ENCODE results near the gene GCNT1. TPM values are rescaled to one million over a fixed set of nuclear protein-coding genes. Genes with fewer than 3 reads are reported as not detected.

The GCNT1 gene
- total RNA-seq, 1 experiment from 2014 or later = 17.2 TPM

- POLR2A ChIA-PET = no interaction called here
- no peak for ATAC-seq
- DNase-seq (ENCODE audit: low spot score) = no peak
- H3K9me3 Mint-ChIP-seq = no peaks in the 10 kb centered on the region
- H3K36me3 Mint-ChIP-seq = peaks cover 11% of the 10 kb centered on the region
- H3K4me1 Mint-ChIP-seq = peaks cover 26% of the 10 kb centered on the region
- H3K27ac Mint-ChIP-seq = no peak overlapping the region; the same call in 1 of the 2 replicates
- CTCF ChIA-PET = no interaction called here
- H3K27me3 Mint-ChIP-seq (ENCODE audit: low read depth) = peaks cover 13% of the 10 kb centered on the region
- no peak overlapping the region for H3K4me3 Mint-ChIP-seq
- TF ChIP-seq CBFB (CRISPR knock-in tag; IDR thresholded peaks at IDR 0.05; ENCODE audit: low read depth) = no peak
- no peak for TF ChIP-seq MYBL2 (CRISPR knock-in tag; IDR thresholded peaks at IDR 0.05)
- TF ChIP-seq, protein P1, sequence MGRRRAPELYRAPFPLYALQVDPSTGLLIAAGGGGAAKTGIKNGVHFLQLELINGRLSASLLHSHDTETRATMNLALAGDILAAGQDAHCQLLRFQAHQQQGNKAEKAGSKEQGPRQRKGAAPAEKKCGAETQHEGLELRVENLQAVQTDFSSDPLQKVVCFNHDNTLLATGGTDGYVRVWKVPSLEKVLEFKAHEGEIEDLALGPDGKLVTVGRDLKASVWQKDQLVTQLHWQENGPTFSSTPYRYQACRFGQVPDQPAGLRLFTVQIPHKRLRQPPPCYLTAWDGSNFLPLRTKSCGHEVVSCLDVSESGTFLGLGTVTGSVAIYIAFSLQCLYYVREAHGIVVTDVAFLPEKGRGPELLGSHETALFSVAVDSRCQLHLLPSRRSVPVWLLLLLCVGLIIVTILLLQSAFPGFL (CRISPR knock-in tag; IDR thresholded peaks at IDR 0.05; ENCODE audit: borderline replicate concordance) = no peak
- TF ChIP-seq RORB (CRISPR knock-in tag; IDR thresholded peaks at IDR 0.05) = no peak
- no peak for TF ChIP-seq GABPB1 (CRISPR knock-in tag; IDR thresholded peaks at IDR 0.05)
- TF ChIP-seq, protein P2, sequence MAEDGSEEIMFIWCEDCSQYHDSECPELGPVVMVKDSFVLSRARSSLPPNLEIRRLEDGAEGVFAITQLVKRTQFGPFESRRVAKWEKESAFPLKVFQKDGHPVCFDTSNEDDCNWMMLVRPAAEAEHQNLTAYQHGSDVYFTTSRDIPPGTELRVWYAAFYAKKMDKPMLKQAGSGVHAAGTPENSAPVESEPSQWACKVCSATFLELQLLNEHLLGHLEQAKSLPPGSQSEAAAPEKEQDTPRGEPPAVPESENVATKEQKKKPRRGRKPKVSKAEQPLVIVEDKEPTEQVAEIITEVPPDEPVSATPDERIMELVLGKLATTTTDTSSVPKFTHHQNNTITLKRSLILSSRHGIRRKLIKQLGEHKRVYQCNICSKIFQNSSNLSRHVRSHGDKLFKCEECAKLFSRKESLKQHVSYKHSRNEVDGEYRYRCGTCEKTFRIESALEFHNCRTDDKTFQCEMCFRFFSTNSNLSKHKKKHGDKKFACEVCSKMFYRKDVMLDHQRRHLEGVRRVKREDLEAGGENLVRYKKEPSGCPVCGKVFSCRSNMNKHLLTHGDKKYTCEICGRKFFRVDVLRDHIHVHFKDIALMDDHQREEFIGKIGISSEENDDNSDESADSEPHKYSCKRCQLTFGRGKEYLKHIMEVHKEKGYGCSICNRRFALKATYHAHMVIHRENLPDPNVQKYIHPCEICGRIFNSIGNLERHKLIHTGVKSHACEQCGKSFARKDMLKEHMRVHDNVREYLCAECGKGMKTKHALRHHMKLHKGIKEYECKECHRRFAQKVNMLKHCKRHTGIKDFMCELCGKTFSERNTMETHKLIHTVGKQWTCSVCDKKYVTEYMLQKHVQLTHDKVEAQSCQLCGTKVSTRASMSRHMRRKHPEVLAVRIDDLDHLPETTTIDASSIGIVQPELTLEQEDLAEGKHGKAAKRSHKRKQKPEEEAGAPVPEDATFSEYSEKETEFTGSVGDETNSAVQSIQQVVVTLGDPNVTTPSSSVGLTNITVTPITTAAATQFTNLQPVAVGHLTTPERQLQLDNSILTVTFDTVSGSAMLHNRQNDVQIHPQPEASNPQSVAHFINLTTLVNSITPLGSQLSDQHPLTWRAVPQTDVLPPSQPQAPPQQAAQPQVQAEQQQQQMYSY (CRISPR knock-in tag; IDR thresholded peaks at IDR 0.05) = no peak
- TF ChIP-seq TEAD1 (CRISPR knock-in tag; IDR thresholded peaks at IDR 0.05) = no peak
- no peak for TF ChIP-seq ZNF396 (CRISPR knock-in tag; IDR thresholded peaks at IDR 0.05; ENCODE audit: borderline replicate concordance)
- TF ChIP-seq MXD4 (CRISPR knock-in tag; IDR thresholded peaks at IDR 0.05; ENCODE audit: borderline replicate concordance) = no peak
- TF ChIP-seq ATF6 (CRISPR knock-in tag; IDR thresholded peaks at IDR 0.05) = no peak
- TF ChIP-seq ZNF263 (CRISPR knock-in tag; IDR thresholded peaks at IDR 0.05; ENCODE audit: low read depth) = no peak
- TF ChIP-seq, protein P3, sequence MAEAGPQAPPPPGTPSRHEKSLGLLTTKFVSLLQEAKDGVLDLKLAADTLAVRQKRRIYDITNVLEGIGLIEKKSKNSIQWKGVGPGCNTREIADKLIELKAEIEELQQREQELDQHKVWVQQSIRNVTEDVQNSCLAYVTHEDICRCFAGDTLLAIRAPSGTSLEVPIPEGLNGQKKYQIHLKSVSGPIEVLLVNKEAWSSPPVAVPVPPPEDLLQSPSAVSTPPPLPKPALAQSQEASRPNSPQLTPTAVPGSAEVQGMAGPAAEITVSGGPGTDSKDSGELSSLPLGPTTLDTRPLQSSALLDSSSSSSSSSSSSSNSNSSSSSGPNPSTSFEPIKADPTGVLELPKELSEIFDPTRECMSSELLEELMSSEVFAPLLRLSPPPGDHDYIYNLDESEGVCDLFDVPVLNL (CRISPR knock-in tag; IDR thresholded peaks at IDR 0.05; ENCODE audit: borderline replicate concordance, low read depth) = no peak
- no peak for TF ChIP-seq SP1 (CRISPR knock-in tag; conservative IDR thresholded peaks at IDR 0.05)
- TF ChIP-seq, protein P4, sequence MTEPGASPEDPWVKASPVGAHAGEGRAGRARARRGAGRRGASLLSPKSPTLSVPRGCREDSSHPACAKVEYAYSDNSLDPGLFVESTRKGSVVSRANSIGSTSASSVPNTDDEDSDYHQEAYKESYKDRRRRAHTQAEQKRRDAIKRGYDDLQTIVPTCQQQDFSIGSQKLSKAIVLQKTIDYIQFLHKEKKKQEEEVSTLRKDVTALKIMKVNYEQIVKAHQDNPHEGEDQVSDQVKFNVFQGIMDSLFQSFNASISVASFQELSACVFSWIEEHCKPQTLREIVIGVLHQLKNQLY (CRISPR knock-in tag; IDR thresholded peaks at IDR 0.05) = no peak
Measured at GRCh38 chr9:76463211-76463610, 4.2 kb downstream of the GCNT1 start.

DNA sequence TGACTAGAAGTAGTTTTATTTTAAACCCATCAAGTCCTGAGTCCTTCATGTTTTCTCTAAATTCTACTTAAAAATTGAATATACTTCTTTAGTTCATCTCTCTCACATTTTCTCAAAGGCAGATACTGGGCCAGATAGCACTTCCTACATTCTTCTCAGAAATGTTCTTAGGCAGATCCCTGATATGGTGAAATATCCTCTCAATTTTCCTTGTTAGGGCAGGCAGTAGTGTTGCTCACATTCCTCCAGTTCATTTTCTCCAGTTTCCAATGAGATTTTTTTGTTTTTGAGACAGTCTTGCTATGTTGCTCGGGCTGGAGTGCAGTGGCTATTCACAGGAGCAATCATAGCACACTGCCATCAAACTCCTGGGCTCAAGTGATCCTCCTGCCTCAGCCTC is 5.7 kb downstream of the GCNT1 start:
- H3K9me3 Mint-ChIP-seq = no peaks in the 10 kb centered on the region
- ATAC-seq (no peak), DNase-seq (ENCODE audit: low spot score) (no peak)
- peaks cover 6% of the 10 kb centered on the region; the same call in 1 of the 2 replicates for H3K27me3 Mint-ChIP-seq (ENCODE audit: low read depth)
- peaks cover 37% of the 10 kb centered on the region for H3K4me1 Mint-ChIP-seq
- no peak overlapping the region for H3K4me3 Mint-ChIP-seq
- H3K36me3 Mint-ChIP-seq = peaks cover 11% of the 10 kb centered on the region
- no peak overlapping the region for H3K27ac Mint-ChIP-seq
- POLR2A ChIA-PET = no interaction called here
- CTCF ChIA-PET = no interaction called here
- TF ChIP-seq, protein P5, sequence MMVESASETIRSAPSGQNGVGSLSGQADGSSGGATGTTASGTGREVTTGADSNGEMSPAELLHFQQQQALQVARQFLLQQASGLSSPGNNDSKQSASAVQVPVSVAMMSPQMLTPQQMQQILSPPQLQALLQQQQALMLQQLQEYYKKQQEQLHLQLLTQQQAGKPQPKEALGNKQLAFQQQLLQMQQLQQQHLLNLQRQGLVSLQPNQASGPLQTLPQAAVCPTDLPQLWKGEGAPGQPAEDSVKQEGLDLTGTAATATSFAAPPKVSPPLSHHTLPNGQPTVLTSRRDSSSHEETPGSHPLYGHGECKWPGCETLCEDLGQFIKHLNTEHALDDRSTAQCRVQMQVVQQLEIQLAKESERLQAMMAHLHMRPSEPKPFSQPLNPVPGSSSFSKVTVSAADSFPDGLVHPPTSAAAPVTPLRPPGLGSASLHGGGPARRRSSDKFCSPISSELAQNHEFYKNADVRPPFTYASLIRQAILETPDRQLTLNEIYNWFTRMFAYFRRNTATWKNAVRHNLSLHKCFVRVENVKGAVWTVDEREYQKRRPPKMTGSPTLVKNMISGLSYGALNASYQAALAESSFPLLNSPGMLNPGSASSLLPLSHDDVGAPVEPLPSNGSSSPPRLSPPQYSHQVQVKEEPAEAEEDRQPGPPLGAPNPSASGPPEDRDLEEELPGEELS (CRISPR knock-in tag; IDR thresholded peaks at IDR 0.05) = no peak
- TF ChIP-seq GRHL2 (CRISPR knock-in tag; IDR thresholded peaks at IDR 0.05; ENCODE audit: insufficient replicate concordance, severe bottlenecking) (no peak), ZNF423 (CRISPR knock-in tag; IDR thresholded peaks at IDR 0.05) (no peak), EMX1 (CRISPR knock-in tag; IDR thresholded peaks at IDR 0.05) (no peak), NFATC4 (CRISPR knock-in tag; IDR thresholded peaks at IDR 0.05) (no peak), CBFB (CRISPR knock-in tag; IDR thresholded peaks at IDR 0.05; ENCODE audit: low read depth) (no peak), ZBTB43 (CRISPR knock-in tag; IDR thresholded peaks at IDR 0.05) (no peak), CREM (CRISPR knock-in tag; IDR thresholded peaks at IDR 0.05) (no peak), ZNF263 (CRISPR knock-in tag; IDR thresholded peaks at IDR 0.05; ENCODE audit: low read depth) (no peak), ZNF416 (CRISPR knock-in tag; IDR thresholded peaks at IDR 0.05) (no peak)
- TF ChIP-seq, protein P6, sequence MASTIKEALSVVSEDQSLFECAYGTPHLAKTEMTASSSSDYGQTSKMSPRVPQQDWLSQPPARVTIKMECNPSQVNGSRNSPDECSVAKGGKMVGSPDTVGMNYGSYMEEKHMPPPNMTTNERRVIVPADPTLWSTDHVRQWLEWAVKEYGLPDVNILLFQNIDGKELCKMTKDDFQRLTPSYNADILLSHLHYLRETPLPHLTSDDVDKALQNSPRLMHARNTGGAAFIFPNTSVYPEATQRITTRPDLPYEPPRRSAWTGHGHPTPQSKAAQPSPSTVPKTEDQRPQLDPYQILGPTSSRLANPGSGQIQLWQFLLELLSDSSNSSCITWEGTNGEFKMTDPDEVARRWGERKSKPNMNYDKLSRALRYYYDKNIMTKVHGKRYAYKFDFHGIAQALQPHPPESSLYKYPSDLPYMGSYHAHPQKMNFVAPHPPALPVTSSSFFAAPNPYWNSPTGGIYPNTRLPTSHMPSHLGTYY (CRISPR knock-in tag; IDR thresholded peaks at IDR 0.05) = no peak

Data from WTC11 (cell line).